HK-2 (cell line): ENCODE data around the gene TIMM22.
A peak's percentile ranks its signal among the peaks of the same experiment; 100 is the strongest.
"Not testable (repeated sequence)": the region's sequence is repeated elsewhere in the genome, so short reads cannot be mapped to it uniquely, and the experiment has no call there.

Experiments
- DNase-seq: peaks from one replicate; pipeline ENCODE4 v3.0.0-alpha.2; 2018; ENCODE audit not compliant: unreplicated experiment

Gene TIMM22

DNA sequence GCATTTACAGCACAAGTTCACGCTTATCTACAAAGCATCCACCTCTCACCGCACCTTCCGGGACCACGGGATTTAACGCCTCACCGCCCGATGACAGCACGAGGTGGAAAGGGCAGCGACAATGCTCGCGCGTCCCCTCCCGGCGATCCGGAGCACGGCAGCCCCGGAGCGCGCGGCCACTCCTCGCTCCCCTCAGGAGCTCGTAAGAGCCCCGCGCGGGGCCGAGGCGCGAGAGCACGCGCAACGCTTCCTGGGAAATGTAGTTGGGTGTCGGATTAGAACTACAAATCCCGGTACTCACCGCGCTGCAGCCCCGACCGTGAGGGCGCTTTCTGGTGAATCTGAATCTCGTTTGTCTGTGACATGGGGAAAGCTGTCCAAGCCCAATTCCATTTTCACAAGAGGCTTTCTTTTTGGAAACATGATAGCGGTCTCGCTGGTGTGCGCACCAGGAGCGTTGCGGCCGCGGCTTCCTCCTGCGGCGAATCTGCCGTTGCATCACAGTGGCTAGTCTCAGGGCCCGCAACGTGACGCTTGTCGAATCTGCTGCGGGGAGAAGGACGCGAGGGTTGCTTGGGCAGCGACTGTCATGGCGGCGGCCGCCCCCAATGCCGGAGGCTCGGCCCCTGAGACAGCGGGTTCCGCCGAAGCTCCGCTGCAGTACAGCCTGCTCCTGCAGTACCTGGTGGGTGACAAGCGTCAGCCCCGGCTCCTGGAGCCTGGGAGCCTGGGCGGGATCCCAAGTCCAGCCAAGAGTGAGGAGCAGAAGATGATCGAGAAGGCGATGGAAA is at the start of gene TIMM22:
Gene TIMM22, plus strand, starts transcription at position 576 of the 791 bp plus-strand sequence. Its CDS starts 14 bp downstream, at position 590.
- DNase-seq = peak; percentile 97

DNA sequence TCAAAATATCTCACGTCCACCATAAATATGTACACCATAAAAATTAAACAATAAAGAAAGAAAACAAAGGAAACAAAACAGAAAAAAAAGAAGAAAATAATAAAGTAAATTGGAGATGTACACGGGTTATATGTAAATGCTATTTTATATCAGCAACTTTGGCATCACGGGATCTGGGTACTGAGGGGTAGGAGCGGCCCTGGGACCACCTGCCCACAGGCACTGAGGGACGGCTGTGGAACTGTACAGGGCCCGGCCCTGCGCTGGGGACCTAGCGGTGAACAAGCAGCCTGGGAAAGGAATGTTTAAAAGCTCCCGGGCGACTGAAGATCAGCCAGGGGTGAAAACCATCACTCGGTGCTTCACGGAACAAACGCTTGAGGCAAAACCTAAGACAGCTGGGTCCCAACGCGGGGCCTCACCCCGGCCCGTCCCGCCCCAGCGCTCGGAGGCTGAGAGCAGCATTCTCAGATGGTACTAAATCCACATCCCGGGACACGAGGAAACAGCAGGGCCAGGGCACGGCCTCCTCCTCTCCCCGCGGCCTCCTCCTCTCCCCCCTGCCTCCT is 48.6 kb upstream of the TIMM22 start:
- DNase-seq = peak; percentile 60

DNA sequence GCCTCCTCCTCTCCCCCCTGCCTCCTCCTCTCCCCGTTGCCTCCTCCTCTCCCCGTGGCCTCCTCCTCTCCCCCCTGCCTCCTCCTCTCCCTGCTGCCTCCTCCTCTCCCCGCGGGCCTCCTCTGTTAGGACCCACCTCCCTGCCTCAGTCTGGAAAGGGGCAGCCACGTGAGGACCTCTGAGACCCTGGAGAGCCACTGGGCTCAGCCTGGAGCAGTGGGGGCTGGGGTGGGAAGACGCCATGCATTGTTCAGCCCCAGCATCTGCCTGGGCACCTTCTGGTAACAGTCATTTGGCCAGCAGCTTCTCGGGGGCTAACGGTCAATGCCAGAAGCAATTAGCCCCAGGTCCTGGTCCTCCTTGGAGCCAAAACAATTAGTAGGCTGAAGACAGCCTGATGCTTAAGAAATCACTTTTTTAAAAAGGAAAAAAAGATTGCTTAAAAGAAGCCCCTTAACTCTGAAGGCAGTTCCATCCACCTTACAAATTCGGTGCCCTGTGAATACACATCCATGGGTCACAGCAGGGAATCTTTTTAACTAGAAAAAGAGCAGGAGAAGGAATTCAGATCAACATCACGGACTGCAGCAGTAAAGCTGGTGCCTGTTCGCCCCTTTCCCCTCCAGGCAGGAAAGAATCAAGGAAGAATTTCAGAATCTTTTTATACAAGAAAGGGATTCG is 47.2 kb upstream of the TIMM22 start:
- DNase-seq = no peak

DNA sequence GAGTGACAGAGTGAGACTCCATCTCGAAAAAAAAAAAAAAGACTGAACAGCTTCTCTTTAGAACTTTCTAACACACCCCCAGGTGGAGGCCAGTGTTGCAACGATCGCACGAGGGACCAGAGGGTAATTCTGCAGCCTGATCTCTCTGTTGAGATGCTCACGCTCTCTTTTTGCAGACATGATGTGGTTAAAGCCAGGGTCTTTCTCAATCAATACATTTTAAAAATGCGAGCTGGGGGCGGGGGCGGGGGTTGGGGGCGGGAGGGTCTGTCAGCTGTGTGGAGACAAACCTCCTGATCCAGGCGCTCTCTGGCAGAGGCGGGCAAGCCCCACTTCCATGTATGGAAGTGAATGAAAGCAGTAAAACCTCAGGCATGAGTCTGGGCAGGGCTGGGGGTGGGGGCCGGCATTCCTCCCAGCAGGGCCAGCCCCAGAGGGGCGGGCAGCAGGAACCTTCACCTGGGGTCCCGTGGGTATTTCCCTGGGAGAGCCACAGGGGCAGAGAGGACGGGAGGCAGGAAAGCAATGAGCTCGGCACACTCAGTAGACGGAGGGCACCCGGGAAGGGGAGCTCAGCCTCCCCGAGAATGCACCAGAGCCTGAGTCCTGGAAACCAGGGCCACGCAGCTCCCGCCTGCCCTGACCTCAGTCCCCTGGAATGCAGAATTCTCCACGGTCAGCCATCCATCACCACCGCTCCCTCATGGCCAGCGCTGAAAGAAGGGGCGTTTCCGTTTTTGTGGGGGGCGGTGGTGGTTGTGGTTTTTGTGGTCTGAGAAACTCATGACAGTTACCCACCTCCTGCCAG is 45.4 kb upstream of the TIMM22 start:
- DNase-seq = peak; percentile 98

DNA sequence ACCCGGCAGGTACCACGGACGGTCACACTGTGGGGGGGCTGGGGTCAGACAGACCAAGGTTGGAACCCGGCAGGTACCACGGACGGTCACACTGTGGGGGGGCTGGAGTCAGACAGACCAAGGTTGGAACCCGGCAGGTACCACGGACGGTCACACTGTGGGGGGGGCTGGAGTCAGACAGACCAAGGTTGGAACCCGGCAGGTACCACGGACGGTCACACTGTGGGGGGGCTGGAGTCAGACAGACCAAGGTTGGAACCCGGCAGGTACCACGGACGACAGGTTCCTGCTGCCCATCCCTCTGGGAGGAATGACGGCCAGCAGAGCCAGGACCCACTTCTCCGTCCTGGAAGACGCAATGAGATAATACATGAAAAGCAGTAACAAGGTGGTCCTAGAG is 44.3 kb upstream of the TIMM22 start:
- DNase-seq = not testable (repeated sequence)

DNA sequence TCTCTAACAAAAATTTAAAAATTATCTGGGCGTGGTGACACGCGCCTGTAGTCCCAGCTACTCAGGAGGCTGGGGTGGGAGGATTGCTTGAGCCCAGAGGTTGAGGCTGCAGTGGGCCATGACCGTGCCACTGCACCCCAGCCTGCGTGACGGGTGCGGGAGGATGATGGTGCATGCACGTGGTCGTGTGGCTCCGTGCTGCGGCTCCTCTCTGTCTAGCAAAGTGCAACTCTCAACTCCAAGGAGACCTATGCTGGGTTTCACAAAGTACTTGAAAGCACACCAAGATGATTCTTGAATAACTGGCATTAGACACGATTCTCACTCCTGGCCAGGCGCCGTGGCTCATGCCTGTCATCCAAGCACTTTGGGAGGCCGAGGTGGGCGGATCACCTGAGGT is 43.2 kb upstream of the TIMM22 start:
- DNase-seq = no peak

DNA sequence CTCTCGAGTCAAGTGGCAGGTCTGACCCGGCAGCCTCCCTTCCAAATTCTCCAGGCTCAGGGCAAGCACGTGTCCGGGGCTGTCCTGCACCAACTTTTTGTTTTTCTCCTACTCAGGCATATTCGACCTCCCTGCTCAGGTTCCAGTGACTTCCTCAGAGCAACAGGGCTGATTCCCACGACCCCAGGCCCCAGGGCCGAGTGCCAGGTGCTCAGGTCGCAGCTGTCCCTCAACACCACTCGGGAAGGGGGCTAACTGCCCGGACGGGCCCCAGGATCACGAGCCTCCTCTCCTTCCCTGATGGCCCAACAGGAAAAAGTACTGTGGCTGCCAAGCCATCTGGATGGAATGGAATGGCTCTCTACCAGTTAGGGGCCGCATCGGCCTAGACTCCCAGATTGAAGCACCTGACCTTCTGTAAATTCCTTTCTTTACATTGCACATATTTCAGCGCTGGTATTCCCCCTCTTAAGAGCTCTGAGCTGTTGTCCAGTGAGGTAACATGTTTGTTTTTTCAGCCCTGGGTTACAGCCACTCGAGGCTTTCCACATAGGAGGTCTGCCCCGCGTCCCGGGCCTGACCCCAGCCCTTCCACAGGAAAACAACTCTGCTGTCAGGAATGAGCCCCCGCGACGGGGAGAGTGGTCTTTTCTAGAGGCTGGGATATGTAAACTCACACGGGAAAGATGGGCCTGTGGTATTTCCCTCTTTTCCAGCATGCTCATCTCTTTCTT is 42.3 kb upstream of the TIMM22 start:
- peak; percentile 73 for DNase-seq

DNA sequence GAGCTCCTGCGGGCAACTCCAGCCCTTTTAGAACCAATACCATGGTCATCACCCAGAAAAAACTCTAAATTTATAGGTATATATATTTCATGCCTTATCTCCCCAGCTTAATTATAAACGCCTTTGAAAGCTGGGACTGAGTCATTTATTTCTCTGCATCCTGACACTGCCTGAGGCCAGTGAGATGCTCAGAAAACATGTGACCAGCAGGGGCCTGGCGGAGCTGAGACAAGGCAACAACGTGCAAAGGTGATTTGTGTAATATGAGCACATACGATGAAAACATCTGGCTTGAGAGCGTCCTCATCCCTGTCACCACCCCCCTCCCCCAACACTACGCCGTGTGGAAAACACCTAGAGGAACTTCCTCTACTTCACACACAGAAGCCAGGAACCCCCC is 40.0 kb upstream of the TIMM22 start:
- no peak for DNase-seq

DNA sequence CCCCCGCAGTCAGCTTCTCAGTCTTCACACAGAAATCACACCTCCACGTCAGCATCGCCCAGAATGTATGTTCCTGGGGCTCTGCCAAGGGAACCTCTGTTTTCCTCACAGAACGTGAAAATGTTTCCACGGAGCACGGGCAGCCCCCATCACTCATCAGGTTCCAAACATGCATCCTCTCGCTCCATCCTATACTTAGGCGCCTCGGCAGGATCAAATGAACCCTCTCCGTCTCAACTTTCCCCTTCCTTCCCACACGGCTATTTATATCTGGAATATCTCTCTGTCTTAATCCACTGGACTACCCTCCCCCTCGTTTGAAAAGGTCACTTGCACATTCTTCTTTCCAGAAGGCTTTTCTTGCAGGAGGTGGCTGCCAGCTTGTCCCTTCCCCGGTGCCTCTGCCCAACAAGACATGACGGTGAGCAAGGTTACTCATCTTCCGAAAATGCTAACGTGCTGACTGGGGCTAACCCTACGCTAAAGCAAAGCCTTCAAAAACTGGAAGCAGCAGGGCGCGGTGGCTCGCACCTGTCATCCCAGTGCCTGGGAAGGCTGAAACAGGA is 39.0 kb upstream of the TIMM22 start:
- DNase-seq = no peak

DNA sequence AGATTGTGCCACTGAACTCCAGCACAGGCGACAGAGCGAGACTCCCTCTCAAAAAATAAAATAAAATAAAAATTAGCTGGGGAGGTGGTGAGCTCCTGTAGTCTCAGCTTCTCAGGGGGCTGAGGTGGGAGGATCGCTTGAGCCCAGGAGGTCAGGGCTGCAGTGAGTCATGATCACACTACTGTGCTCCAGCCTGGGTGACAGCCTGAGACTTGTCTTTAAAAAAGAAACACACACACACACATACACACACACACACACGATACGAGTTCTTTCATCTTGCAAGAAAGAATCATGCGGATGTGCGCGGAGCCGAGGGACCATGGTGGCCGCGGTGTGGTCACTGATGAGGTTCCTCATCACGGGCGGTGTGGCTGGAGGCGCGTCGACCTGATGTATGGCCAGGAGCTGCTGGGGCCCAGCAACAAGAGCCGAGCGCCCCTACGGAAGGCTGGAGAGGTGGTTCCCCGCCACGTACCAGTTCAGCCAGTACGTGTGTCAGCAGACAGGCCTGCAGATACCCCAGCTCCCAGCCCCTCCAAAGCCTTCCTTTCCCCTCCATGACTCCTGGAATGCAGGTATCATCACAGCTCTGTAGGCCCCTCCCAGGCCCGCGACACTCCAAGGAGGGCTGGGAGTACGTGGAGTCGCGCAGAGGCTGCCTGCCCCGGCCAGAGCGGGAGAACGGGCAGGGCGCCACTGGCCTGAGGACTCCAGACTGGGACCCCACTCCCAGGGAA is 38.0 kb upstream of the TIMM22 start:
- DNase-seq = no peak

DNA sequence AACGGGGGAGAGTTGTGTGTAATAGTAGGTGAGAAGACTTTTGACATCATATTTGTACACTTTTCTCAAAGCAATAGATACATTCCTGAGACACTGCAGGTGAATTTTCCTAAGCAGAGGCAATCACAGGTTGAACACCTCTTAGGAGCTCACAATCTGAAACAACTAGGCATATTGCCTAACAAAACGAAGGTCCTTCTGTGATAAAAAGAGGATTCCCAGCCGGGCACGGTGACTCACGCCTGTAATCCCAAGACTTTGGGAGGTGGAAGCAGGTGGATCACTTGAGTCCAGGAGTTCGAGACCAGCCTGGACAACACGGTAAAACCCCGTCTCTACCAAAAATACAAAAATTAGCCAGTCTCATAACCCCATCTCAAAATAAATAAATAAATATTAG is 34.8 kb upstream of the TIMM22 start:
- no peak for DNase-seq

DNA sequence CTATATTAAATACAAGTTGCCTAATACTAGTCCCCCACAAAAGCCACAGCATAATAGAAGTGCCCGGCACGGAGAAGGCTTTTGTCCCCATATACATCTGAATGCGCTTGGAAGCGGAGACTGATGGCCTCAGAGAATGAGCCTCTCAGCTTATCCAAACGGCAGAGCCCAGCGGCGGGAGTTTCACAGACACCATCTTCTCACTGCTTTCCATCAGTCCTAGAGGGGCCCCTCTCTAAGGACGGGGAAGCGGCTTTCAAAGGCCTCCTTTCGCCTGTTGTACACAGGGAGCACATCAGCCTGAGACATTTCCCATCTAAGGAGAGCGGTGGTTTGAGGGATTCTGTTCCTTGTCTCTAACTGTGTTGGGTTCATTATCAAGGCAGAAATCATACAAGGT is 34.3 kb upstream of the TIMM22 start:
- DNase-seq = no peak

DNA sequence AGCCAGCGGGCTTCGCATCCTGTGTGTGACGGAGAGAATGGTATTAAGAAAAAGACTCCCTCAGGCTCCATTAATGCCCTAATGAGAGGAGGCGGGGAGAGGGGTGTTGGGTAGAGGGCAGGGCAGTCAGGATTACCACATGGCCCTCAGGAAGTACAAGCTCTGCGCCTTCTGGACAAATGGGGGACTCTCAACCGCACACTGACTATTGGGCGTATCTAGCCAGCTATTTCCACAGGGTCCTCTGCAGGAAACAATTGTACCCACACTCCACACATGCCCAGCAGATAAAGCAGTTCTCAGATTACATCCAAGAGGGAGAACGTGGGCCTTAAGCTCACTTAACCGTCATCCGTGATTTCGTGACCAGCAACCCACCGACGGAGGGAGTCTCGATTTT is 32.1 kb upstream of the TIMM22 start:
- DNase-seq = no peak

DNA sequence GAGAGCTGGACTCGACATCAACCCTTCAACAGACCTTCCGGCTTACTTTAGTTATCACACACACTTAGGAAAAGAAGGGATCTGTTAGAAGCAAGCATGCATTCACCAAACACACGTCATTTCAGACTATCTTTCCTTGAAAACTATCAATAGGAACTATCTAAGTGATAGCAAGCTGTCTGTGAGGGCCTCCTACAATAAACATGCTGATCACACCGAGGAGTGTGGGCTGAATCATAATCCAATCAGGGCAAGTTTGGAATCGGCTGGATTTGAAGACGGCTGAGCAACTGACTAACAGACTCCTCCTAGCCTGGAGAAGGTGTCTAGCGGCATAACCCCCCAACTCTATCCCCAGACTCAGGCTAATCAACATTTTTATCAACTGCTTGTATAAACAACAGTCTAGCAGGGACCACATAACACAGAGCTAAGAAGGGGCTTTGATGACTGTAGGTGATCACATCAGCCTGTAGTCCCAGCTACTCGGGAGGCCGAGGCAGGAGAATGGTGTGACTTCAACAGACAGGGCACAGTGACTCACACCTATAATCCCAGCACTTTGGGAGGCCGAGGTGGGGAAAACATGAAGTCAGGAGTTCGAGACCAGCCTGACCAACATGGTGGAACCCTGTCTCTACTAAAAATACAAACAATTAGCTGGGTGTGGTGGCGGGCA is 31.5 kb upstream of the TIMM22 start:
- no peak for DNase-seq

DNA sequence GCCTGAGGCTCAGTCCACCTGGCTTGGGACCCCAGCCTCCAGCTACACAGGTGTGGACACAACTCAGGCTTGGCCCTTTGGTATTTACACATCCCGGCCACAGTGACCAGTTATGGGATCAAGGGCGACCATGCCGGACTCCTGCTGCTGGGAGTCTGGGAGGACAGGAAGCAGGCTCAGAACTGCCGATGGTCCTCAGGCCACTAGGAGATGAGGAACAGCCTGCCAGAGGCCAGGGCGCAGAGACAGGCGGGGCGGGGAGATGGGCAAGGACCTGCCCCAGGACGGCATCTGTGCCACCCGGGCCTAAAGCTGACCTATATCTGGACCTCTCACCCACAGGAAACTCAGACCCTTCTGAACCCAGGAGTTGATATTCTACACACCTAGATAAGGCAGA is 29.8 kb upstream of the TIMM22 start:
- no peak for DNase-seq

DNA sequence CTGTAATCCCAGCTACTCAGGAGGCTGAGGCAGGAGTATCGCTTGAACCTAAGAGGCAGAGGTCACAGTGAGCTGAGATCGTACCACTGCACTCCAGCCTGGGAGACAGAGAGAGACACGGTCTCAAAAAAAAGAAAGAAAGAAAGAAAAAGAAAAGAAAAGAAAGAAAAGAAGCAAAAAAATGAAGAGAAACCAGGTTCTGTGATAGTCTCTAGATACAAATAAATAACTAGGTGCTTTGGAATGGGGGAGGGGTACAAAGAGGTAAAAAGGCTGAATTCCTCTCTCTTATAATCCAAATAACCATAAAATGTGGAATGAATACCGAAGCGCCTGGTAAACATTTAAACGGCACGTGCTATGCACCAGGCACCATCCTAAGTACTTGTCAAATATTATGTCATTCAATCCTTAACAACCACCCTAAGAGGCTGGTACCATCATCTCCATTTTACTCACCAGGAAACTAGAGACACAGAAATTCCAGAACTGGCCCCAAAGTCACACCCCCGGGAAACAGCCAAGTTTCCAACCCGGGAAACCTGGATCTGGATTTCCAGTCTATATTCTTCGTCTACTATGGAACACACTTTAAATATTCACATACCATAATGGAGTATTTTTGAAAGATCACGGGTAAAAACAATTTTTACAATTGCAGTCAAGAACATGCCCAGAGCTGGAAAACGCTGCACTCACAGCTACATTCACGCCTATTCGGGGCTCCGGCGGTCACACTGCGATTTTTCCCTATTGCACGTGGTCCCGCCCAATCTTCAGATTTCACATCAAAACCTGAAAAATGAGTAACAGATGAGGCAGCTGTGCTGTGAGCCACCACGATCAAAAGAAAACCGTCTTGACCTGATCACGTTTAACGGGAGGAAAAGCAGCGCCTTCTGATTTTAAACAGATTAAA is 27.9 kb upstream of the TIMM22 start:
- DNase-seq = no peak

DNA sequence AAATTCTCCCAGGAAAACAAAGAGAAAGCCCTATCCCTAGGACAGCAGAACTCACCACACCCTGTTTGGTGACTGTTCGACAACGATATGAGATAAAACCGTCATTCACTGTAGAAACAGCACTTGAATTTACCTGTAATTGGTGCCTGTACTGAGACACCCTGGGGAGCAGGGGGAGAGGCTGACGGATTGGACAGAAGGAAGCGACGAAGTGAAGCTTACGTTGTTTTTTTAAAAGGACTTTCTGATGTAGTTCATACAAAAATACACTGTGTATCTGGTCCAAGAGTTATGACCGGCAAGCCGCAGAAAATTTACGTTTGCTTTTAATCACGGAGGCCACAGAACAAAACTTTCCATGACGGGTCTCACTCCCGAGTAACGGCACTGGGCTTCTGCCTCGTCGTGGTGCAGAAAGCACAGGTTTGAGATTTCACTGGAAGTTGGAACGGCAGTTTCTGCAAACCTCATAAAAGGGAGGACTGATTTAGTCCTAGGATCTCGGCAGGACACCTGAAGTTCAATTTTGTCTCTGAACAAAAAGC is 27.0 kb upstream of the TIMM22 start:
- DNase-seq = no peak

DNA sequence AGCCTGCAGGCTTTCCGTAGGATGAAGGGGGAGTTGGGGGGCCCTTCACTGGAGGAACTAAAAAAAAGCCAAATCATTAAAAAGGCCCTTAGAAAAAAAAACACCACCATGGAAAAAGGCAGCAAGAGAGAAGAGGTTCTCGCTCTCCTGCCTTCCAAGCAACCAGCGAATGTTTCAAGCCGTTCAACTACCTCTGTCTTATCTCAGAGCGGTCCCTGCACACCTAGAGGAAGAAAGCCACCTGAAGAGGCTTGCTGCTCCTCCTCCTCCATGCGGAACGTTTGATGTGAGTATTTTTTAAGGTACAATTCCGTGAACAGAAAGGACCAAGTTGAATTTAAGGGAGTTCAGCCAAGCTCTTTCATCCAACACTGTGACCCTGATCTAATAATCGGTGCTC is 26.6 kb upstream of the TIMM22 start:
- DNase-seq = no peak

DNA sequence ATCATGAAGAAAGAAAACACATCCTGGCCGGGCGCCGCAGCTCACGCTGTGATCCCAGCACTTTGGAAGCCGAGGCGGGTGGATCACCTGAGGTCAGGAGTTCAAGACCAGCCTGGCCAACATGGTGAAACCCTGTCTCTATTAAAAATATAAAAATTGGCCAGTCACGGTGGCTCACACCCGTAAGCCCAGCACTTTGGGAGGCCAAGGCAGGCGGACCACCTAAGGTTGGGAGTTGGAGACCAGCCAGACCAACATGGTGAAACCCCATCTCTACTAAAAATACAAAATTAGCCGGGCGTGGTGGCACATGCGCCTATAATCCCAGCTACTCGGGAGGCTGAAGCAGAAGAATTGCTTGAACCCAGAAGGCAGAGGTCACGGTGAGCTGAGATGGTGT is 25.1 kb upstream of the TIMM22 start:
- not testable (repeated sequence) for DNase-seq
